HG03135 (cell line): ENCODE results near the gene USP47.

Source experiments
- ATAC-seq: cut with Tn5 transposase; IDR thresholded peaks from one replicate; pipeline ENCODE4 v1.9.1; 2021; ENCODE audit warnings: mild to moderate bottlenecking, moderate library complexity; ENCODE audit not compliant: unreplicated experiment

The USP47 gene

GRCh38 chr11:11937433-11937832 lies 95.7 kb downstream of the USP47 start:
- no peak for ATAC-seq

GRCh38 chr11:11937957-11938356 lies 96.2 kb downstream of the USP47 start:
- no peak for ATAC-seq

- ATAC-seq, result no peak
Observed at GRCh38 chr11:11940551-11940950, 98.8 kb downstream of the USP47 start.

- no peak for ATAC-seq
Observed at GRCh38 chr11:11942668-11943067, 100.9 kb downstream of the USP47 start.

GRCh38 chr11:11944444-11944843 lies 102.7 kb downstream of the USP47 start:
- ATAC-seq, result no peak

GRCh38 chr11:11946180-11946579 lies 104.4 kb downstream of the USP47 start:
- ATAC-seq, result no peak

- ATAC-seq, result no peak
Observed at GRCh38 chr11:11946878-11947277, 105.1 kb downstream of the USP47 start.

GRCh38 chr11:11947825-11948224 lies 106.1 kb downstream of the USP47 start:
- ATAC-seq, result no peak

GRCh38 chr11:11948242-11948947 lies 106.6 kb downstream of the USP47 start:
- ATAC-seq, result no peak

- ATAC-seq, result no peak
Observed at GRCh38 chr11:11949482-11949881, 107.7 kb downstream of the USP47 start.

- no peak for ATAC-seq
Observed at GRCh38 chr11:11952036-11952435, 110.3 kb downstream of the USP47 start.

GRCh38 chr11:11956006-11956405 lies 114.2 kb downstream of the USP47 start:
- ATAC-seq, result no peak

GRCh38 chr11:11958403-11959231 lies 116.8 kb downstream of the USP47 start:
- no peak for ATAC-seq

- ATAC-seq, result no peak
Observed at GRCh38 chr11:11959601-11960000, 117.8 kb downstream of the USP47 start.

- no peak for ATAC-seq
Observed at GRCh38 chr11:11960687-11961086, 118.9 kb downstream of the USP47 start.

GRCh38 chr11:11961399-11962028 lies 119.7 kb downstream of the USP47 start:
- ATAC-seq, result no peak

- ATAC-seq, result no peak
Observed at GRCh38 chr11:11963067-11963466, 121.3 kb downstream of the USP47 start.

GRCh38 chr11:11963842-11964773 lies 122.3 kb downstream of the USP47 start:
- ATAC-seq, result no peak

GRCh38 chr11:11964774-11965150 lies 123.0 kb downstream of the USP47 start:
- no peak for ATAC-seq

- ATAC-seq, result no peak
Observed at GRCh38 chr11:11965192-11965591, 123.4 kb downstream of the USP47 start.
